Endodermal cell (in vitro differentiated cells): ENCODE results near the gene ORMDL3. TPM values are rescaled to one million over a fixed set of nuclear protein-coding genes. Genes with fewer than 3 reads are reported as not detected.

Experiments used
- DNase-seq: peaks from one replicate; pipeline ENCODE4 v3.0.0-alpha.2; 2017
- H3K27ac ChIP-seq: 2 replicates; pipeline ENCODE4 v1.5.1; 2013; ENCODE audit warnings: mild to moderate bottlenecking, low read depth, low read length, moderate library complexity
- H3K27me3 ChIP-seq: 2 replicates; pipeline ENCODE4 v1.6.1; 2013; ENCODE audit warnings: mild to moderate bottlenecking, low read length, moderate library complexity; ENCODE audit not compliant: insufficient read depth, control insufficient read depth, poor library complexity, severe bottlenecking
- H3K36me3 ChIP-seq: 2 replicates; pipeline ENCODE4 v1.7.0; 2013; ENCODE audit warnings: mild to moderate bottlenecking, low read length, moderate library complexity; ENCODE audit not compliant: control insufficient read depth, insufficient read depth
- H3K4me1 ChIP-seq: one replicate; pipeline ENCODE4 v1.7.0; 2013; ENCODE audit warnings: low read length; ENCODE audit not compliant: control insufficient read depth, insufficient read depth
- H3K4me3 ChIP-seq: 2 replicates; pipeline ENCODE4 v1.5.1; 2013; ENCODE audit warnings: mild to moderate bottlenecking, low read length, moderate library complexity
- H3K9ac ChIP-seq: 2 replicates; pipeline ENCODE4 v1.6.1; 2013; ENCODE audit warnings: mild to moderate bottlenecking, low read length, moderate library complexity; ENCODE audit not compliant: poor library complexity, severe bottlenecking; ENCODE audit errors: extremely low read depth
- H3K9me3 ChIP-seq: 2 replicates; pipeline ENCODE4 v1.6.1; 2013; ENCODE audit warnings: mild to moderate bottlenecking, low read length, moderate library complexity; ENCODE audit not compliant: control insufficient read depth
- H3K27ac Mint-ChIP-seq: 2 replicates; pipeline ENCODE4 v1.8.0; 2020; ENCODE audit warnings: mixed read lengths
- H3K27me3 Mint-ChIP-seq: 2 replicates; pipeline ENCODE4 v1.8.0; 2021; ENCODE audit warnings: mild to moderate bottlenecking, mixed read lengths; ENCODE audit not compliant: insufficient read depth
- H3K36me3 Mint-ChIP-seq: 2 replicates; pipeline ENCODE4 v1.8.0; 2020; ENCODE audit warnings: low read depth, mixed read lengths
- H3K4me1 Mint-ChIP-seq: 2 replicates; pipeline ENCODE4 v1.8.0; 2020; ENCODE audit warnings: mixed read lengths
- H3K4me3 Mint-ChIP-seq: 2 replicates; pipeline ENCODE4 v1.8.0; 2020; ENCODE audit warnings: mild to moderate bottlenecking, moderate library complexity, mixed read lengths
- H3K9me3 Mint-ChIP-seq: 2 replicates; pipeline ENCODE4 v1.8.0; 2020; ENCODE audit warnings: mild to moderate bottlenecking, mixed read lengths
- WGBS, 2 experiments: methylation state at CpG; one replicate each; pipeline versions ENCODE4 v1.1.5 to v1.1.7; 2013; ENCODE audit warnings: missing lambda C conversion rate in 2 of 2, mixed read lengths in 1 of 2; ENCODE audit not compliant: insufficient coverage in 1 of 2, insufficient read length in 1 of 2; 5-methylcytosine and 5-hydroxymethylcytosine counted together
- total RNA-seq, 2 donors: library from RNA; stranded (reverse); fragmentation: NEBNext Ultra II Directional in 1 of 2; extraction: Animal tissue kit (Norgen Biotek cat#: 25700) in 1 of 2; gene quantifications; 2 replicates in 1 of 2; 3 replicates in 1 of 2; pipeline ENCODE4 v1.2.1, GENCODE V29; 2021
- TF ChIP-seq, protein P1 (sequence below): fragments of 200-600 bp; sonication (generic); conservative IDR thresholded peaks from 2 replicates; pipeline ENCODE4 v1.5.0; 2021; ENCODE audit warnings: antibody characterized with exemption, mild to moderate bottlenecking

ORMDL3 gene
- total RNA-seq, 2 donors from 2014 or later, result 77.7 to 83.8 TPM

GRCh38 chr17:39946551-39947330 is 19.3 kb upstream of the ORMDL3 start:
- DNase-seq, result no peak
- H3K4me1 ChIP-seq, result no peaks in the 10 kb centered on the region

GRCh38 chr17:39944393-39944711 is 17.0 kb upstream of the ORMDL3 start:
- no peak overlapping the region for H3K9ac ChIP-seq
- Mint-ChIP-seq H3K4me1 (no peaks in the 10 kb centered on the region), H3K27me3 (peaks cover 10% of the 10 kb centered on the region), H3K36me3 (no peaks in the 10 kb centered on the region), H3K4me3 (no peak overlapping the region), H3K27ac (no peak overlapping the region), H3K9me3 (no peaks in the 10 kb centered on the region)
- H3K4me1 ChIP-seq, result no peaks in the 10 kb centered on the region
- H3K27ac ChIP-seq, result no peak overlapping the region
- no peaks in the 10 kb centered on the region for H3K27me3 ChIP-seq
- H3K4me3 ChIP-seq, result no peak overlapping the region
- 94 to 95% methylated on average over 4 to 16 of the region's 16 CpGs for WGBS, 2 experiments
- no peak for DNase-seq
- no peaks in the 10 kb centered on the region for H3K36me3 ChIP-seq
- TF ChIP-seq, protein P1, sequence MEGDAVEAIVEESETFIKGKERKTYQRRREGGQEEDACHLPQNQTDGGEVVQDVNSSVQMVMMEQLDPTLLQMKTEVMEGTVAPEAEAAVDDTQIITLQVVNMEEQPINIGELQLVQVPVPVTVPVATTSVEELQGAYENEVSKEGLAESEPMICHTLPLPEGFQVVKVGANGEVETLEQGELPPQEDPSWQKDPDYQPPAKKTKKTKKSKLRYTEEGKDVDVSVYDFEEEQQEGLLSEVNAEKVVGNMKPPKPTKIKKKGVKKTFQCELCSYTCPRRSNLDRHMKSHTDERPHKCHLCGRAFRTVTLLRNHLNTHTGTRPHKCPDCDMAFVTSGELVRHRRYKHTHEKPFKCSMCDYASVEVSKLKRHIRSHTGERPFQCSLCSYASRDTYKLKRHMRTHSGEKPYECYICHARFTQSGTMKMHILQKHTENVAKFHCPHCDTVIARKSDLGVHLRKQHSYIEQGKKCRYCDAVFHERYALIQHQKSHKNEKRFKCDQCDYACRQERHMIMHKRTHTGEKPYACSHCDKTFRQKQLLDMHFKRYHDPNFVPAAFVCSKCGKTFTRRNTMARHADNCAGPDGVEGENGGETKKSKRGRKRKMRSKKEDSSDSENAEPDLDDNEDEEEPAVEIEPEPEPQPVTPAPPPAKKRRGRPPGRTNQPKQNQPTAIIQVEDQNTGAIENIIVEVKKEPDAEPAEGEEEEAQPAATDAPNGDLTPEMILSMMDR, result no peak
- H3K9me3 ChIP-seq, result no peaks in the 10 kb centered on the region

More at GRCh38 chr17:39946551-39947330, 19.3 kb upstream of the ORMDL3 start:
- Histone ChIP-seq H3K4me3 (no peak overlapping the region), H3K36me3 (no peaks in the 10 kb centered on the region), H3K9ac (no peak overlapping the region), H3K9me3 (no peaks in the 10 kb centered on the region), H3K27ac (no peak overlapping the region), H3K27me3 (peaks cover 2% of the 10 kb centered on the region)
- TF ChIP-seq, protein P1, result no peak
- 87 to 96% methylated on average over 3 to 15 of the region's 15 CpGs for WGBS, 2 experiments
- H3K9me3 Mint-ChIP-seq, result no peaks in the 10 kb centered on the region
- no peak overlapping the region for H3K4me3 Mint-ChIP-seq
- no peaks in the 10 kb centered on the region for H3K4me1 Mint-ChIP-seq
- no peak overlapping the region for H3K27ac Mint-ChIP-seq
- no peaks in the 10 kb centered on the region for H3K36me3 Mint-ChIP-seq
- peaks cover 28% of the 10 kb centered on the region for H3K27me3 Mint-ChIP-seq

GRCh38 chr17:39943702-39944392 is 16.4 kb upstream of the ORMDL3 start:
- no peaks in the 10 kb centered on the region for H3K27me3 ChIP-seq
- H3K9me3 Mint-ChIP-seq, result no peaks in the 10 kb centered on the region
- no peak overlapping the region for H3K9ac ChIP-seq
- H3K9me3 ChIP-seq, result no peaks in the 10 kb centered on the region
- TF ChIP-seq, protein P1, result no peak
- H3K36me3 Mint-ChIP-seq, result no peaks in the 10 kb centered on the region
- H3K4me3 Mint-ChIP-seq, result no peak overlapping the region
- H3K27ac ChIP-seq, result no peak overlapping the region
- H3K27me3 Mint-ChIP-seq, result peaks cover 10% of the 10 kb centered on the region
- DNase-seq, result no peak
- H3K4me1 Mint-ChIP-seq, result no peaks in the 10 kb centered on the region
- H3K4me3 ChIP-seq, result no peak overlapping the region
- 90 to 91% methylated on average over 8 to 14 of the region's 14 CpGs for WGBS, 2 experiments
- no peaks in the 10 kb centered on the region for H3K36me3 ChIP-seq
- no peaks in the 10 kb centered on the region for H3K4me1 ChIP-seq
- H3K27ac Mint-ChIP-seq, result no peak overlapping the region
